Mammary epithelial cell (primary cell): ENCODE measurements around the gene RPLP1.

Experiments used
- CTCF ChIP-seq, 2 donors: IDR thresholded peaks in 1 of 2; conservative IDR thresholded peaks in 1 of 2; 2 replicates each; pipeline ENCODE4 v1.5.1; 2011 to 2012; ENCODE audit warnings: inconsistent platforms in 2 of 2, low read length in 2 of 2, mild to moderate bottlenecking in 2 of 2, control low read depth in 1 of 2, low read depth in 1 of 2; ENCODE audit not compliant: insufficient read depth in 1 of 2; ENCODE audit errors: extremely low read depth in 1 of 2
- EZH2 ChIP-seq: IDR thresholded peaks from 2 replicates; pipeline ENCODE4 v1.6.1; 2012; ENCODE audit warnings: low read length, inconsistent platforms, borderline replicate concordance

DNA sequence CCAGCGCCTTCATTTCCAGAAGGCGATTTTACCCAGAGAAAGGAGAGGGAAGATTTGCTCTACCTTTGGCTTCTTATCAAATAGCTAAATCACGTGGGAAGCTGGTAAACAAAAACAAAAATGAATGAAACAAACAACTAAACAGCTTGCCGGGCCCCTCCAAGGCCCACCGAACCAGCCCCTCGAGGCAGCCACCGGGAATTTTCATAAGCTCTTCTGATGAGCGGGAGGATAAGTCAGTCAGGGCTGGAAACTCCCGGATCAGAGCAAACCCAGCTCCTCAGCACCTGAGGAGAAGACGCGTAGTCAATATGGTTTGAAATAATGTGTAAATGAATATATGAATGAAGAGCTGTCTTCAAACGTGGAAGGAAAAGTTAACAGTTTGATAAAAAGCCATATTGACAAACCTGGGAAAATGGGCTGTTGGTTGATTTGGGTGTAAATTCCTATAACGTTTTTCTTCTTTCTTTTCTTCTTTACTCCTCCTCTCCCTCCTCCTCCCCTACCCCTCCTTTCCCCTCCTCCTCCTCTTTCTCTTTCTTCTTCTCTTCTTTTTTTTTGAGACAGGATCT is 10.7 kb downstream of the RPLP1 start:
- no peak for TF ChIP-seq CTCF (conservative IDR thresholded peaks at IDR 0.05 in 1 of 2, IDR thresholded peaks at IDR 0.05 in 1 of 2; ENCODE audit: extremely low read depth in 1 of 2, insufficient read depth in 1 of 2, low read depth in 1 of 2, low read length in 2 of 2)
- no peak for TF ChIP-seq EZH2
